HepG2 (cell line): ENCODE measurements around the gene MMP19. TPM values are rescaled to one million over a fixed set of nuclear protein-coding genes. Genes with fewer than 3 reads are reported as not detected.
A peak's percentile ranks its signal among the peaks of the same experiment; 100 is the strongest.

Experiments
- AHDC1 ChIP-seq: sonication (generic); formaldehyde crosslinking; IDR thresholded peaks from 2 replicates; pipeline ENCODE4 v1.5.1; 2020; ENCODE audit warnings: mild to moderate bottlenecking, missing genetic modification reagents, borderline replicate concordance
- ATAD3A ChIP-seq: sonication (generic); formaldehyde crosslinking; IDR thresholded peaks from 2 replicates; pipeline ENCODE4 v1.4.0; 2020; ENCODE audit warnings: missing genetic modification reagents
- ATF1 ChIP-seq: IDR thresholded peaks from 2 replicates; pipeline ENCODE4 v1.6.1; 2016; ENCODE audit warnings: mild to moderate bottlenecking, control low read depth
- ETV5 ChIP-seq: IDR thresholded peaks from 2 replicates; pipeline ENCODE4 v1.6.1; 2018; ENCODE audit warnings: missing biosample characterization, missing genetic modification reagents, inconsistent platforms, borderline replicate concordance
- HHEX ChIP-seq: IDR thresholded peaks from 2 replicates; pipeline ENCODE4 v1.6.1; 2016; ENCODE audit warnings: control low read depth
- KAT8 ChIP-seq: IDR thresholded peaks from 2 replicates; pipeline ENCODE4 v1.6.1; 2016; ENCODE audit warnings: missing genetic modification reagents, missing compliant biosample characterization
- KLF16 ChIP-seq, 2 experiments: sonication (generic) in 1 of 2; formaldehyde crosslinking in 1 of 2; IDR thresholded peaks; 2 replicates each; pipeline versions ENCODE4 v1.6.1 to v1.8.0; 2016 to 2023; ENCODE audit warnings: missing genetic modification reagents in 2 of 2, missing compliant biosample characterization in 1 of 2
- MZF1 ChIP-seq: sonication (generic); formaldehyde crosslinking; IDR thresholded peaks from 2 replicates; pipeline ENCODE4 v1.8.1; 2023; ENCODE audit warnings: mild to moderate bottlenecking, missing genetic modification reagents, borderline replicate concordance
- NFE2L1 ChIP-seq: sonication (generic); formaldehyde crosslinking; IDR thresholded peaks from 2 replicates; pipeline ENCODE4 v1.4.0; 2020; ENCODE audit warnings: missing genetic modification reagents, mild to moderate bottlenecking, borderline replicate concordance
- TAF15 ChIP-seq: fragments of 200-400 bp; formaldehyde crosslinking; IDR thresholded peaks from one replicate; pipeline ENCODE4 v1.6.1; 2018; ENCODE audit warnings: mild to moderate bottlenecking, low read depth, low read length; ENCODE audit not compliant: poor library complexity, severe bottlenecking
- ZBTB7B ChIP-seq: sonication (generic); formaldehyde crosslinking; IDR thresholded peaks from 2 replicates; pipeline ENCODE4 v1.4.0; 2020; ENCODE audit warnings: missing genetic modification reagents
- ZFP41 ChIP-seq: sonication (generic); formaldehyde crosslinking; IDR thresholded peaks from 2 replicates; pipeline ENCODE4 v1.4.0; 2020; ENCODE audit warnings: mild to moderate bottlenecking, missing genetic modification reagents, borderline replicate concordance
- ZNF570 ChIP-seq: sonication (generic); formaldehyde crosslinking; IDR thresholded peaks from 2 replicates; pipeline ENCODE4 v1.4.0; 2020; ENCODE audit warnings: mild to moderate bottlenecking, missing genetic modification reagents, borderline replicate concordance
- ZNF607 ChIP-seq: sonication (generic); formaldehyde crosslinking; IDR thresholded peaks from 2 replicates; pipeline ENCODE4 v1.5.1; 2020; ENCODE audit warnings: missing genetic modification reagents, mild to moderate bottlenecking, borderline replicate concordance
- ZNF646 ChIP-seq: sonication (generic); formaldehyde crosslinking; IDR thresholded peaks from 2 replicates; pipeline ENCODE4 v1.9.0; 2021; ENCODE audit warnings: mild to moderate bottlenecking, missing genetic modification reagents
- ZNF670 ChIP-seq: sonication (generic); formaldehyde crosslinking; IDR thresholded peaks from 2 replicates; pipeline ENCODE4 v1.8.0; 2022; ENCODE audit warnings: mild to moderate bottlenecking, missing genetic modification reagents, borderline replicate concordance
- ZNF678 ChIP-seq: sonication (generic); formaldehyde crosslinking; IDR thresholded peaks from 2 replicates; pipeline ENCODE4 v1.4.0; 2020; ENCODE audit warnings: mild to moderate bottlenecking, missing genetic modification reagents
- ZNF7 ChIP-seq: IDR thresholded peaks from 2 replicates; pipeline ENCODE4 v1.6.1; 2016; ENCODE audit warnings: missing biosample characterization, missing genetic modification reagents
- polyA plus RNA-seq, 8 experiments: library from polyadenylated mRNA; depleted of rRNA in 3 of 8; stranded (reverse) in 7 of 8; unstranded in 1 of 8; fragments of >200 nt; fragmentation: Illumina TruSeq in 4 of 8; extraction: Trizol in 4 of 8; gene quantifications; 2 replicates each; pipeline versions ENCODE4 v1.2.1 to v1.2.3, GENCODE V29; 2011 to 2016; ENCODE audit warnings: low read depth in 4 of 8, missing spikeins in 1 of 8, mixed read lengths in 1 of 8; ENCODE audit not compliant: insufficient read depth in 1 of 8
- total RNA-seq, 5 experiments: library from RNA; depleted of rRNA; stranded (reverse); fragments of >200 nt; fragmentation: Illumina TruSeq; extraction: Trizol; gene quantifications; 2 replicates each; pipeline ENCODE4 v1.2.3, GENCODE V29; 2016; ENCODE audit warnings: low read depth in 1 of 5

Gene MMP19
- total and polyA plus RNA-seq, 2 of the 13 experiments (the other 11 are each of a cell fraction or from before 2014, with no cell fraction given): 0.07 to 0.08 TPM

DNA sequence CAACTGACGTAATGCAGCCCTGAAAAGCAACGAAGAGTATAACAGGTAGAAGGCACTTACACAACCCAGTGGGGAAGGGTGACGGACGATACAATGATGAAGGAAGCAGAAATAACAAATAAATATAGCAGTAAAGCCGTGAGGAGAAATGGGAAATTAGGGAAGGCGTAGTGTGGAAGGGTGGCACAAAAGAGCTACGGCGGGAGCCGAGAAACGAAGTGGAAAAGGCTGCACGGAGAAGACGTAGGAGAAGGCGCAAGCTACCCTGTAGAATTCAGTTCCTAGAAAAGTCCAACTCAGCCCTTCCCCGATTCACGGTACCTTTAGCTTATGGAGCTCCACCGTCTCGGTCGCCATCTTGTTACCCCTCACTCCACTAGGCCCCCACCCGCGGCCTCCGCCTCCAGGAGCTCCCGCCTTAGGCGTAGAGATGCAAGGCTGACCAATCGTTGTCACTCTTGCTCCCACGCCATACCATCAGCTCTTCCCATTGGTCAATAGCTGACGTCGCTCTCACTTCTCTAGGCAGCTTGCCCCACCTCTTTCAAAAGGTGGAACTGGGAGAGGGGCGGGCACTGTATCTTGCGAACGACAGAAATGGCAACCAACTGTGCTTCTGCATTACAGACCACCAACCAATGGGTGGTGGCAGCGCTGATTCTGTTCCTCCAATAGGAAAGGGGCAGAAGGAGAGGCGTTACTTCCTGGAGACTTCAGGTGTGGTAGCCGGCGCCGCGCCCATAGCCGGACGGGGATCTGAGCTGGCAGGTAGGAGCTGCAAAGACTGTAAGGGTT lies 25.2 kb downstream of the MMP19 start, which contains the start of the genes ORMDL2 and SARNP (continued):
- no peak for TF ChIP-seq MZF1
- TF ChIP-seq ETV5 (CRISPR knock-in tag): no peak
- no peak for TF ChIP-seq ZFP41 (CRISPR knock-in tag)
- no peak for TF ChIP-seq ZNF7 (CRISPR knock-in tag)
- TF ChIP-seq HHEX (CRISPR knock-in tag): no peak
- no peak for TF ChIP-seq ZNF670 (CRISPR knock-in tag)
- TF ChIP-seq ATF1 (CRISPR knock-in tag): peak; percentile 88
- peak; percentile 63 for TF ChIP-seq KAT8 (CRISPR knock-in tag)
- TF ChIP-seq ATAD3A (CRISPR knock-in tag): no peak
- peak; percentile 51; the same call in 1 of the 2 replicates for TF ChIP-seq ZBTB7B (CRISPR knock-in tag)
- TF ChIP-seq TAF15: no peak
- peak in 1 of 2 experiments; percentile 69; a peak in 1 of 4 replicates for TF ChIP-seq KLF16 (CRISPR knock-in tag; IDR thresholded peaks at IDR 0.05)
- TF ChIP-seq ZNF646 (CRISPR knock-in tag): no peak
- TF ChIP-seq ZNF570 (CRISPR knock-in tag): no peak
- TF ChIP-seq AHDC1 (CRISPR knock-in tag): no peak
- TF ChIP-seq NFE2L1: no peak
- no peak for TF ChIP-seq ZNF678 (CRISPR knock-in tag)
- peak; percentile 63; the same call in 1 of the 2 replicates for TF ChIP-seq ZNF607 (CRISPR knock-in tag)
